Stomach (tissue), 9 donors: Measurements from ENCODE around the gene ACSBG1. TPM values are rescaled to one million over a fixed set of nuclear protein-coding genes. Genes with fewer than 3 reads are reported as not detected.

ENCODE experiments used
- DNase-seq, 2 donors: peaks; one replicate each; pipeline versions ENCODE4 v3.0.0 to v3.0.0-alpha.2; 2013 to 2019
- H3K27ac ChIP-seq, 5 donors: fragments of 200-600 bp in 4 of 5; sonication (generic) in 4 of 5; one replicate each; pipeline ENCODE4 v1.5.1; 2013 to 2019; ENCODE audit warnings: mild to moderate bottlenecking in 1 of 5, moderate library complexity in 1 of 5
- H3K27me3 ChIP-seq, 3 donors: fragments of 200-600 bp; sonication (generic); one replicate each; pipeline ENCODE4 v1.5.1; 2017 to 2019; ENCODE audit warnings: mixed run types in 1 of 3
- H3K36me3 ChIP-seq, 4 donors: fragments of 200-600 bp; sonication (generic); 1 replicate in 3 of 4; 2 replicates in 1 of 4; pipeline ENCODE4 v1.5.1; 2016 to 2019
- H3K4me1 ChIP-seq, 4 donors: fragments of 200-600 bp; sonication (generic); one replicate each; pipeline ENCODE4 v1.5.1; 2016 to 2019
- H3K4me3 ChIP-seq, 4 donors: fragments of 200-600 bp; sonication (generic) in 3 of 4; one replicate each; pipeline ENCODE4 v1.5.1; 2016 to 2019; ENCODE audit warnings: mild to moderate bottlenecking in 1 of 4
- H3K9me3 ChIP-seq, 4 donors: fragments of 200-600 bp; sonication (generic); one replicate each; pipeline ENCODE4 v1.5.1; 2016 to 2019
- CTCF ChIP-seq, 7 experiments: fragments of 450-650 bp in 4 of 7; fragments of 200-600 bp in 3 of 7; sonication (generic) in 3 of 7; IDR thresholded peaks; one replicate each; pipeline ENCODE4 v1.5.1; 2016 to 2019; ENCODE audit warnings: antibody characterized with exemption in 7 of 7, control low read depth in 2 of 7, mild to moderate bottlenecking in 1 of 7
- EP300 ChIP-seq: sonication (generic); formaldehyde crosslinking; IDR thresholded peaks from one replicate; pipeline ENCODE4 v1.6.1; 2017; ENCODE audit warnings: antibody characterized with exemption
- POLR2A ChIP-seq, 4 donors: fragments of 450-650 bp; IDR thresholded peaks; one replicate each; pipeline ENCODE4 v1.6.1; 2016; ENCODE audit warnings: antibody characterized with exemption in 4 of 4, control low read depth in 2 of 4, mild to moderate bottlenecking in 1 of 4, moderate library complexity in 1 of 4
- POLR2AphosphoS5 ChIP-seq, 3 donors: sonication (generic); formaldehyde crosslinking; IDR thresholded peaks; one replicate each; pipeline ENCODE4 v1.6.1; 2016; ENCODE audit warnings: antibody characterized with exemption in 3 of 3
- WGBS, 5 donors: extraction: QIAGEN DNeasy Blood & Tissue Kit in 3 of 5; methylation state at CpG; one replicate each; pipeline versions ENCODE4 v1.1.5 to v1.1.7; 2013 to 2018; 5-methylcytosine and 5-hydroxymethylcytosine counted together
- intact Hi-C: fragments of 100-400 bp; cut with DNase I; formaldehyde crosslinking; loops from one replicate; pipeline ENCODE4 v1.15.1; 2023; ENCODE audit warnings: low total_unique reads
- polyA plus RNA-seq, 3 donors: library from polyadenylated mRNA; stranded (reverse); fragments of 200-250 nt; gene quantifications; one replicate each; pipeline ENCODE4 v1.2.3, GENCODE V29; 2013
- total RNA-seq, 5 donors: library from RNA; depleted of rRNA; stranded (reverse); fragments of >200 nt; gene quantifications; one replicate each; pipeline versions ENCODE4 v1.1.0 to v1.2.3, GENCODE V29; 2014 to 2016
- donor health status: healthy with polysubstance abuse.
- donor health status: Bipolar disorder and iron deficiency.
- donor health status: healthy.

ACSBG1 gene
- total and polyA plus RNA-seq, 8 donors: under 0.01 to 1.5 (median 0.15) TPM; not detected in 3

- Histone ChIP-seq H3K27ac (no peak overlapping the region), H3K4me3 (no peak overlapping the region), H3K27me3 (peaks cover 0 to 12% (median 3%) of the 10 kb centered on the region in 3 donors), H3K4me1 (peaks cover 0 to 6% (median 0%) of the 10 kb centered on the region in 4 donors), H3K36me3 (no peaks in the 10 kb centered on the region), H3K9me3 (no peaks in the 10 kb centered on the region)
- TF ChIP-seq CTCF (IDR thresholded peaks at IDR 0.05): no peak
- TF ChIP-seq EP300: no peak
- TF ChIP-seq POLR2AphosphoS5 (IDR thresholded peaks at IDR 0.05): no peak
- no peak for TF ChIP-seq POLR2A (IDR thresholded peaks at IDR 0.05)
- DNase-seq: no peak
- 77 to 90% (median 86%) methylated on average over 3 to 6 of the region's 6 CpGs for WGBS, 5 donors
- intact Hi-C loops: no loop called here
Measured at GRCh38 chr15:78236491-78236890, 2.1 kb upstream of the ACSBG1 start.

GRCh38 chr15:78233496-78233895 lies 869 bp downstream of the ACSBG1 start:
- Histone ChIP-seq H3K9me3 (no peaks in the 10 kb centered on the region), H3K27ac (no peak overlapping the region), H3K4me3 (no peak overlapping the region), H3K27me3 (peaks cover 0 to 8% (median 3%) of the 10 kb centered on the region in 3 donors), H3K4me1 (no peaks in the 10 kb centered on the region), H3K36me3 (no peaks in the 10 kb centered on the region)
- DNase-seq: no peak
- intact Hi-C loops: no loop called here
- TF ChIP-seq POLR2AphosphoS5 (IDR thresholded peaks at IDR 0.05) (no peak), POLR2A (IDR thresholded peaks at IDR 0.05) (no peak), EP300 (no peak), CTCF (IDR thresholded peaks at IDR 0.05) (no peak)
- 74 to 87% (median 75%) methylated on average over 8 to 11 of the region's 11 CpGs for WGBS, 5 donors

GRCh38 chr15:78232951-78233350 lies 1.4 kb downstream of the ACSBG1 start:
- no peak for DNase-seq
- Histone ChIP-seq H3K27me3 (peaks cover 0 to 8% (median 3%) of the 10 kb centered on the region in 3 donors), H3K36me3 (no peaks in the 10 kb centered on the region), H3K9me3 (no peaks in the 10 kb centered on the region), H3K27ac (no peak overlapping the region), H3K4me3 (no peak overlapping the region), H3K4me1 (no peaks in the 10 kb centered on the region)
- intact Hi-C loops: no loop called here
- no peak for TF ChIP-seq POLR2AphosphoS5 (IDR thresholded peaks at IDR 0.05)
- no peak for TF ChIP-seq POLR2A (IDR thresholded peaks at IDR 0.05)
- TF ChIP-seq CTCF (IDR thresholded peaks at IDR 0.05): no peak
- TF ChIP-seq EP300: no peak
- 71 to 100% (median 79%) methylated on average over 4 to 5 of the region's 5 CpGs for WGBS, 5 donors

GRCh38 chr15:78229431-78230406 lies 4.6 kb downstream of the ACSBG1 start:
- no peak for DNase-seq

More at GRCh38 chr15:78229431-78230406, 4.6 kb downstream of the ACSBG1 start:
- H3K9me3 ChIP-seq: no peaks in the 10 kb centered on the region
- TF ChIP-seq EP300 (no peak), POLR2AphosphoS5 (IDR thresholded peaks at IDR 0.05) (no peak), POLR2A (IDR thresholded peaks at IDR 0.05) (no peak), CTCF (IDR thresholded peaks at IDR 0.05) (no peak)
- H3K4me3 ChIP-seq: no peak overlapping the region
- H3K27ac ChIP-seq: no peak overlapping the region
- H3K36me3 ChIP-seq: no peaks in the 10 kb centered on the region
- 80 to 86% (median 83%) methylated on average over 15 to 17 of the region's 17 CpGs for WGBS, 5 donors
- intact Hi-C loops: no loop called here
- peaks cover 0 to 5% (median under 1%) of the 10 kb centered on the region in 3 donors for H3K27me3 ChIP-seq
- H3K4me1 ChIP-seq: no peaks in the 10 kb centered on the region
